ENCODE results near the gene DAZL.

Gene DAZL

GRCh38 chr3:16548721-16549120, 56.5 kb downstream of the DAZL start:
- DNase-seq (ENCODE audit: low read depth): peak; percentile 31
- no peak overlapping the region for H3K4me3 ChIP-seq (ENCODE audit: control insufficient read depth, low read depth, low read length)
- no peak for TF ChIP-seq CTCF (IDR thresholded peaks at IDR 0.05; ENCODE audit: control insufficient read depth, insufficient read depth, low read depth, low read length, missing control alignments)

- DNase-seq (ENCODE audit: low read depth): no peak
- no peak overlapping the region for H3K4me3 ChIP-seq (ENCODE audit: control insufficient read depth, low read depth, low read length)
- TF ChIP-seq CTCF (IDR thresholded peaks at IDR 0.05; ENCODE audit: control insufficient read depth, insufficient read depth, low read depth, low read length, missing control alignments): no peak
These were observed 57.5 kb downstream of the DAZL start for GRCh38 chr3:16547561-16548357.

- no peak for TF ChIP-seq CTCF (IDR thresholded peaks at IDR 0.05; ENCODE audit: control insufficient read depth, insufficient read depth, low read depth, low read length, missing control alignments)
- DNase-seq (ENCODE audit: low read depth): no peak
- no peak overlapping the region for H3K4me3 ChIP-seq (ENCODE audit: control insufficient read depth, low read depth, low read length)
These were observed 58.8 kb downstream of the DAZL start for GRCh38 chr3:16546186-16547010.

GRCh38 chr3:16545413-16546185, 59.6 kb downstream of the DAZL start:
- no peak for TF ChIP-seq CTCF (IDR thresholded peaks at IDR 0.05; ENCODE audit: control insufficient read depth, insufficient read depth, low read depth, low read length, missing control alignments)
- no peak for DNase-seq (ENCODE audit: low read depth)

GRCh38 chr3:16543242-16543864, 61.9 kb downstream of the DAZL start:
- H3K4me3 ChIP-seq (ENCODE audit: control insufficient read depth, low read depth, low read length): no peak overlapping the region
- no peak for TF ChIP-seq CTCF (IDR thresholded peaks at IDR 0.05; ENCODE audit: control insufficient read depth, insufficient read depth, low read depth, low read length, missing control alignments)
- DNase-seq (ENCODE audit: low read depth): no peak

More at GRCh38 chr3:16545413-16546185, 59.6 kb downstream of the DAZL start:
- no peak overlapping the region for H3K4me3 ChIP-seq (ENCODE audit: control insufficient read depth, low read depth, low read length)

- H3K4me3 ChIP-seq (ENCODE audit: control insufficient read depth, low read depth, low read length): no peak overlapping the region
- TF ChIP-seq CTCF (IDR thresholded peaks at IDR 0.05; ENCODE audit: control insufficient read depth, insufficient read depth, low read depth, low read length, missing control alignments): no peak
- no peak for DNase-seq (ENCODE audit: low read depth)
These were observed 66.7 kb downstream of the DAZL start for GRCh38 chr3:16538507-16538906.
